Right cardiac atrium (tissue), 5 donors: Measurements from ENCODE around the gene HSD3B7. TPM values are rescaled to one million over a fixed set of nuclear protein-coding genes. Genes with fewer than 3 reads are reported as not detected.
"Not testable (repeated sequence)": the region's sequence is repeated elsewhere in the genome, so short reads cannot be mapped to it uniquely, and the experiment has no call there.

Experiments
- ATAC-seq, 2 donors: fragments of 200-7000 bp; cut with Tn5 transposase; one replicate each; pipeline versions ENCODE4 v1.8.0 to v1.9.1; 2020; ENCODE audit warnings: moderate library complexity in 2 of 2, mild to moderate bottlenecking in 1 of 2
- DNase-seq, 3 donors: peaks; one replicate each; pipeline ENCODE4 v3.0.0-alpha.2; 2020
- H3K27ac ChIP-seq: one replicate; pipeline ENCODE4 v1.5.1; 2013; ENCODE audit warnings: mild to moderate bottlenecking, low read length, control low read depth, moderate library complexity
- H3K27me3 ChIP-seq: one replicate; pipeline ENCODE4 v1.6.1; 2013; ENCODE audit not compliant: control insufficient read depth, insufficient read depth
- H3K4me1 ChIP-seq: one replicate; pipeline ENCODE4 v1.6.1; 2013; ENCODE audit warnings: low read length; ENCODE audit not compliant: control insufficient read depth, insufficient read depth
- H3K4me3 ChIP-seq: one replicate; pipeline ENCODE4 v1.5.1; 2013; ENCODE audit warnings: low read length, control low read depth
- H3K9me3 ChIP-seq: one replicate; pipeline ENCODE4 v1.6.1; 2013; ENCODE audit warnings: low read length; ENCODE audit not compliant: control insufficient read depth
- WGBS: extraction: QIAGEN DNeasy Blood & Tissue Kit; methylation state at CpG from one replicate; pipeline ENCODE4 v1.1.7; 2013; 5-methylcytosine and 5-hydroxymethylcytosine counted together
- intact Hi-C, 4 donors: fragments of 100-400 bp; cut with DNase I; formaldehyde crosslinking; loops; one replicate each; pipeline versions ENCODE4 v1.11.0 to v1.14.0; 2022 to 2023
- long read RNA-seq, 4 donors: library from polyadenylated mRNA; unstranded; transcript quantifications; one replicate each; pipeline ENCODE4 v2.0.0, GENCODE V29; 2020 to 2021
- polyA plus RNA-seq: library from polyadenylated mRNA; stranded (reverse); fragments of 200-250 nt; gene quantifications from one replicate; pipeline ENCODE4 v1.2.3, GENCODE V29; 2013
- total RNA-seq, 4 donors: library from RNA; stranded (reverse); fragmentation: NEBNext Ultra II Directional; extraction: Animal tissue kit (Norgen Biotek cat#: 25700); gene quantifications; one replicate each; pipeline ENCODE4 v1.2.1, GENCODE V29; 2021
- donor health status: healthy with polysubstance abuse.
- donor health status: DM: no; HTN: yes; CAD: no.
- donor health status: DM: no; HTN: no; CAD: no.
- donor health status: DM: no; HTN: yes; CAD: no; lungs with severe emphysema.
- donor health status: DM: yes; HTN: yes; CAD: no.

The HSD3B7 gene
- total RNA-seq = 1 to 10 TPM; 4.1 to 7.4 (median 5.6) TPM
- 6.8 TPM for polyA plus RNA-seq
- long read RNA-seq, donor 1, transcript HSD3B7-202 (7 exons, 2,172 nt) = major isoform, 6 of 11 reads
- long read RNA-seq, donor 1, partial matches to known transcripts = 3 of 11 reads
- long read RNA-seq, donor 1, other reads (novel, unspliced or antisense) = 2 of 11 reads
- long read RNA-seq, donor 2, transcript HSD3B7-202 (7 exons, 2,172 nt) = major isoform, 6 of 17 reads
- long read RNA-seq, donor 2, partial matches to known transcripts = 1 of 17 reads
- long read RNA-seq, donor 2, other reads (novel, unspliced or antisense) = 10 of 17 reads
- long read RNA-seq, donor 3, transcript HSD3B7-202 (7 exons, 2,172 nt) = major isoform, 26 of 53 reads
- long read RNA-seq, donor 3, partial matches to known transcripts = 3 of 53 reads
- long read RNA-seq, donor 3, other reads (novel, unspliced or antisense) = 24 of 53 reads
- long read RNA-seq, donor 4, partial matches to known transcripts = 0 of 4 reads
- long read RNA-seq, donor 4, other reads (novel, unspliced or antisense) = 1 of 4 reads

DNA sequence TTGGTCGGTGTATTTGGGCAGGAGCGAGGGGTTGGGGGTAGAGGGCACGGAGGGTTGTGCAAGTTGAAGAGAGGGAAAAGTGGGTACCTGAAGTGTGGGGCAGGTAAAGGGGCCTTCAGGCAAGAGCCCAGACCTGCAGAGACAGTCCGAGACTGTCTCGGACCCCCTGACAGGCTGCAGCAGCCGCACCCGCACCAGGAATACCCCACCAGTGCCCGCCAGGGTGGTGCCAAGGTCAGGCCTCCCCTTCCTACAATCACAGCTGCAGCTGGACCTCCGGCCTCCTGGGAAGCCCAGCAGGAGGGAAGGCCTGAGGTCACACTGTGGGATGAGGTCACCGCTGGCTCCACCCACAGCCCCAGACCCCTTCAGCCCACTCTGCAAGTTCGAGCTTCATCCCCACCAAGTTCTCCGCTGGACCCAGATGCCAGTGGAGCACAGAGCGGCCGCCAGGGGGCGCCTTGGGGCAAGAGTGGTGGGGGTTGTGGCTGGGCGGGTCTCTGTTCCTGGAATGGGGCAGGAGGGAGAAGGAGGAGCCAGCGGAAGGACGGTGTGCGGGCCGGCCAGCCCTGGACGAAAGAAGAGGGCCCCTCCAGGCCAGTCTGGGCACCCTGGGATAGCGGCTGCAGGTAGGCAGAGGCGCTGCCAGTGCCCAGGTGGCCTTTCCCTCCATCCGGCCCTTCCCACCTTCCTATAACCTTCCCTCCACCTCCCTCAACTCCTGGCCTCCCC, at the start of gene HSD3B7:
Gene HSD3B7 (plus strand): TSS at position 539 of the 732 bp plus-strand sequence. CDS start 452 bp downstream, outside the sequence.
- DNase-seq (peak; percentile 92 to 97 (median 96)), ATAC-seq (peak; percentile 87 to 88)
- peaks cover 2% of the 10 kb centered on the region for H3K4me1 ChIP-seq
- intact Hi-C loops = loop anchor here in 3 of 4 donors (5.0 to 10.0 kb wide), 7 partner anchors 90 to 882 kb away; partner anchors contain the start of genes ZNF843 (in 2 of the 3), ARMC5 (in 1 of the 3), ZNF646 (in 1 of the 3) and ZNF668 (in 1 of the 3)
- peak within 1 kb of the TSS; percentile 26 for H3K4me3 ChIP-seq
- no peaks in the 10 kb centered on the region for H3K27me3 ChIP-seq
- H3K27ac ChIP-seq = no peak within 1 kb of the TSS
- 29% methylated on average over 24 of the region's 24 CpGs for WGBS
- no peaks in the 10 kb centered on the region for H3K9me3 ChIP-seq

DNA sequence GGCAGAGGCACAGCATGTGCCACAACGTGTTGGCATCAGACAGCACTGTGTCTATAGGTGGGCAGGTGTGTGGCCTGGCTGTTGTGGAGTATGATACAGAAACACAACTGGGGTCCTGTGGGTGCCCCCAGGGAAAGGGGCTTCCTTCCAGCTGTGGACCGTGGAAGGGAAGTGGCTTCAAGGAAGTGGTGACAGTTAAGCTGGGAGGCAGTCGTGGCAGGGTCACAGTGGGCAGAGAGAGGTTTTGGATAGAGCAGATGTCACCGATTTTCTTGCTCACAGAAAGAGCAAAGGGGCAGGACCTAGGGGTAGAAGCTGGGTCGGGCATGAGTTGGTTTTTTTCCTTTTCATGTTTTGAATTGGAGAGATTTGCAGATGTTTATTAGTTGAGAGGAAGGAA, 47.3 kb upstream of the HSD3B7 start:
- 49% methylated on average over 5 of the region's 5 CpGs for WGBS
- no peaks in the 10 kb centered on the region for H3K4me1 ChIP-seq
- ATAC-seq (no peak), DNase-seq (peak in 1 of 3 donors; percentile 43)
- no peaks in the 10 kb centered on the region for H3K9me3 ChIP-seq
- intact Hi-C loops = no loop called here
- H3K4me3 ChIP-seq = no peak overlapping the region
- H3K27me3 ChIP-seq = no peaks in the 10 kb centered on the region
- H3K27ac ChIP-seq = peak overlapping the region; percentile 10

DNA sequence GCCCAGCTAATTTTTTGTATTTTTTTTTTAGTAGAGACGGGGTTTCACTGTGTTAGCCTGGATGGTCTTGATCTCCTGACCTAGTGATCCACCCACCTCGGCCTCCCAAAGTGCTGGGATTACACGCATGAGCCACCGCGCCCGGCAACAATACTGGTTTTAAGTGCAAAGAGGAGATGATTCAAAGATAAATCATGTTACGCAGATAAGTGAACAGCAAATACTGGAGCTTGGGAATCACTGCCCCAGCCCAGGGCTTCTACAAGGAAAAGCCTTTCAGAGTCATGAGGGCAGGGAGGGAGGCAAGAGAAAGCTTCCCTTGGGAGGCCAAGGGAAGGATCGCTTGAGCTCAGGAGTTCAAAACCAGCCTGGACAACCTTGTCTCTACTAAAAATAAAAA, 45.4 kb upstream of the HSD3B7 start:
- intact Hi-C loops, H3K9me3 ChIP-seq, ATAC-seq, H3K4me1 ChIP-seq, H3K27me3 ChIP-seq, H3K27ac ChIP-seq, H3K4me3 ChIP-seq: not testable (repeated sequence)
- WGBS = 93% methylated on average over 8 of the region's 8 CpGs
- DNase-seq = peak in 1 of 3 donors; percentile 16

DNA sequence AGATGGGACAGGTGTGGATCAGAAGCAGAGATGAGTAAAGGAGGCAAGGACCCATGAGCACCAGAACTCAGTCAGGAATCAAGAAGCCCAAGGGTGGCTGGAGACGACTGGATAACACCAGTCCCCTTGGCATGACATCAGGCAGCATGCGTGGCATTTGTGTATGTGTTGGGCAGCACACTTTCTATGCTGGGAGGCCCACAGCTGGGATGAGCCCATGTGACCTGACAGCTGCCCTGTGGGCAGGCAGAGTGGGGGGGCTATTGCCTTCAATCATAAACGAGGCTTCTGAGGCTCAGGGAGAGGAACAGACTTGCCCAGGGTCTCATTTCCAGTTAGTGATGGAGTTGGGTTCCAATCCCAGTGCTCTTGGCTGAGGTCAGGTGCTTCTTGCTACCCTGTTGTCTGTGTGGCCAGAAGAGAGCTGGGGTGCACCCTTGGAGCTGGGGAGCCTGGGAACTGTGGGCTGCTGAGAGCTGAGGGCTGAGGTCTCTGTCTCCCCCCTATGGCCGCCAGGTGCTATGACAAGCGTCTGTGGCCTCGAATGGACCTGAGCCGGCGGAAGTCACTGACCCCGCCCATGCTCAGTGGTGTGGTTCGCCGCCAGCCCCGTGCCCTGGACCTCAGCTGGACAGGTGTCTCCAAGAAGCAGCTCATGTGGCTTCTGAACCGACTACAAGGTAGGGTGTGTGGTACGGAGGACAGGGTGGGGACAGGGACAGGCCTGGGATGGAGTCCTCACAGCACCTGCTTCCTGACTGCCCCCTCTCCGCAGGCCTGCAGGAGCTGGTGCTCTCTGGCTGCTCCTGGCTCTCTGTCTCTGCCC, 43.2 kb upstream of the HSD3B7 start:
- ATAC-seq = peak; percentile 84 to 86
- no peak overlapping the region for H3K4me3 ChIP-seq
- intact Hi-C loops = no loop called here
- WGBS = 25% methylated on average over 15 of the region's 15 CpGs
- no peaks in the 10 kb centered on the region for H3K27me3 ChIP-seq
- DNase-seq = peak; percentile 74 to 90 (median 90)
- H3K9me3 ChIP-seq = no peaks in the 10 kb centered on the region
- peak overlapping the region; percentile 13 for H3K27ac ChIP-seq
- no peaks in the 10 kb centered on the region for H3K4me1 ChIP-seq

DNA sequence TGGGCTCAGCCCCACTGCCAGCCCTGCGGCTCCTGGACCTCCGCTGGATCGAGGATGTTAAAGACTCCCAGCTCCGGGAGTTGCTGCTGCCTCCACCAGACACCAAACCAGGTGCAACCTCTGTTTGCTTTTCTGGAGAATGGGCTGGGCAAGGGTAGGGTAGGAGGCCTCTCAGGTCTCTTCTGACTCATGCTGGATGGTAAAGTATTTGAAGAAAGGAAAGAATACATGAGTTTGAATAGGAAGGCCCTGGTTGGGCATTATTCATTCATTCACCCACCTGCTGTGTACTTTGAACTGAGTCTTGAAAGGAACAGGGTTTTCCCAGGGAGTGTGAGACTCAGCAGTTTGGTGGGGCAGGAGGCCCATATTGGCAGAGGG, 42.6 kb upstream of the HSD3B7 start:
- no peak for DNase-seq
- Histone ChIP-seq H3K27me3 (no peaks in the 10 kb centered on the region), H3K4me1 (no peaks in the 10 kb centered on the region), H3K27ac (no peak overlapping the region), H3K9me3 (no peaks in the 10 kb centered on the region), H3K4me3 (no peak overlapping the region)
- no peak for ATAC-seq
- WGBS = 92% methylated on average over 4 of the region's 4 CpGs
- intact Hi-C loops = no loop called here

DNA sequence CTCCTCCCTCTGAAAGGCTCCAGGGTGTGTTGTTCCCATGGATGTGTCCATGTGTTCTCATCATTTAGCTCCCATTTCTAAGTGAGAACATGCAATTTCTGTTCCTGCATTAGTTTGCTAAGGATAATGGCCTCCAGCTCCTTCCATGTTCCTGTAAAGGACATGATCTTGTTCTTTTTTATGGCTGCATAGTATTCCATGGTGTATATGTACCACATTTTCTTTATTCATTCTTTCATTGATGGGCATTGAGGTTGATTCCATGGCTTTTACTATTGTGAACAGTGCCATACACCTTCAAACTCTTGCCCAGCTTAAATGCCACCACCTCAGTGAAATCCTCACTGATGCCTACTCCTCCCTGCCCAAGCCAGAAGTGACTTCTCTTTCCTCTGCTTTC, 40.7 kb upstream of the HSD3B7 start:
- DNase-seq = no peak
- ATAC-seq = no peak
- Histone ChIP-seq H3K4me3 (no peak overlapping the region), H3K27ac (no peak overlapping the region), H3K9me3 (no peaks in the 10 kb centered on the region), H3K4me1 (no peaks in the 10 kb centered on the region), H3K27me3 (no peaks in the 10 kb centered on the region)
- intact Hi-C loops = no loop called here

DNA sequence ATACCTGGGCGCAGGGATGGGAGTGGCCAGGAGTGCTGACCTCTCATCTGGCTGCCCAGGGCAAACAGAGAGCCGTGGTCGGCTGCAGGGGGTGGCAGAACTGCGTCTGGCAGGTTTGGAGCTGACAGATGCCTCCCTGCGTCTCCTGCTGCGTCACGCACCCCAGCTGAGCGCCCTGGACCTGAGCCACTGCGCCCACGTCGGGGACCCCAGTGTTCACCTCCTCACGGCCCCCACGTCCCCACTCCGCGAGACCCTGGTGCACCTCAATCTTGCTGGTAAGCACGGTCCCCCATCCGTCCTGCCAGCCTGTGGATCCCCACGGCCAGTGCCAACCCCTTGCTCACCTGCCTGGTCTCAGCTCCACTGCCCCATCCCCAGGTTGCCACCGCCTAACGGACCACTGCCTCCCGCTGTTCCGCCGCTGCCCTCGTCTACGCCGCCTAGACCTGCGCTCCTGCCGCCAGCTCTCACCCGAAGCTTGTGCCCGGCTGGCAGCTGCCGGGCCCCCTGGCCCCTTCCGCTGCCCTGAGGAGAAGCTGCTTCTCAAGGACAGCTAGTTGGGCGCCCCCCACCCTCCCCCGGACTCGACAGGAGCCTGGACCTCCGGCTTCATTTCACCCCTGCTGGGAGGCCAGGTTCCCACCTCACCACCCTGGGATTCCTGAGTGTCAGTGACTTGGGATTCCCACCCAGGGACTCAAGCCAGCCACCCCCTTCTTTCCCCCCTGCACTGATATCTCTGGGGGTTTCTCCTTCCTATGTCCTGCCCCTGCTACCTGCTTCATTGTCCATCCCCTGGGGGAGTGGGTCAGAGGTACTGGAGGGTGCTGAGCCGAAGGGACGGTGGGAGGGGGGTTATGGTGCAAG, 38.1 kb upstream of the HSD3B7 start:
- Histone ChIP-seq H3K27me3 (no peaks in the 10 kb centered on the region), H3K27ac (no peak overlapping the region), H3K4me1 (peaks cover 5% of the 10 kb centered on the region), H3K9me3 (no peaks in the 10 kb centered on the region), H3K4me3 (no peak overlapping the region)
- 89% methylated on average over 38 of the region's 38 CpGs for WGBS
- intact Hi-C loops = no loop called here
- DNase-seq (peak; percentile 44 to 75 (median 63)), ATAC-seq (no peak)

DNA sequence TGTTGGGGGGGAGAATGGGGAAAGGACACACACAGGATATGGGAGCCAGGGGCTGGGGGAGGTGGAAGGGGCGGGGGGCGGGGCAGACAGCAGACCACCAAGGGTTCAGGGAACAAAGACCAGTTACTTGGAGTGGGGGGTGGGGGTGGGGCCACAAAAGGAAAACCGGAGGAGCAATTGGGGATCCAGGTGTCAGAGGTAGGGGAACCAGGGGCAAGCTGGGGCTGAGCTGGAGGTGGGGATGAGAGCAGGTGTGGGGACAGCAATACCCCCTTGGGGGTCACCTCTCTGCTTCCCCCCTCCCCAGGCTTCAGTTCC, 37.5 kb upstream of the HSD3B7 start:
- H3K4me3 ChIP-seq = no peak overlapping the region
- no peaks in the 10 kb centered on the region for H3K27me3 ChIP-seq
- peaks cover 5% of the 10 kb centered on the region for H3K4me1 ChIP-seq
- DNase-seq (no peak), ATAC-seq (no peak)
- no peak overlapping the region for H3K27ac ChIP-seq
- 70% methylated on average over 3 of the region's 3 CpGs for WGBS
- no peaks in the 10 kb centered on the region for H3K9me3 ChIP-seq
- intact Hi-C loops = no loop called here

DNA sequence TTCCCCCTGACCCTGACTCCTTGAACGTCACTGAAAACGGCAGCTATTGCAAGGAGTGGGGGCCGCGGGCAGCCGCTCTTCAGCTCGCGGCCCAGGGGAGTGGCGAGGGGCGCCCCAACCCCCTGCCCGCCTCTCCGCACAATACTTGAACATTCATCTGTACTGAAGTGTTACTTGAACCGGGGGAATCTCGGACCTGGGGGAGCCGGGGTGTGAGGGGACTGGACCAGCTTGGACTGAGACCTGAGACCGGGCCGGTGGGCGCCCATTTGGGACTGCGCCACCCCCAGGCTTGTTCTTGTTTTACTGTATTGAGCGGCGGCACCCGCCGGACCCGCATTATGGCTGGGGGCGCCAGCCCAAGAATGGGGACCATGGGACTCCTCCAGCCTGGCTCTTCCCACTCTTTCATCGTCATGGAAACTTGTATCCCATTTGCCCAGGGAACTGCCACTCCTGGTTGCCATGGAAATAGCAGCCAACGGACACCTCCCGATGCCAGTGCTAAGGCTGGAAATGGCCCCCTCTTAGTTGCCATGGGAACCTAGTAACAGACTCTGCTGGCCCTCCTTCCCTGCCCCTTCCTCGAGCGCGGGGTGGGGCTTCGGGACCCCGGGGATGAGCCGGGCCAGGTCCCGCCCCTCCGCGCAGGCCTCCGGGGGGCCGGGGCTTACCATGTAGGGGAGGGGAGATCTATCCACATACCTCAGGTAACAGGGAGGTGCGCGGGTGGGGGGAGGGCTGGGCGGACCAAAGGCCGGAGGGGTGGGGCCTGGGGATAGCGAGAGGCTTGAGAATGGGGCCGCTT, 36.9 kb upstream of the HSD3B7 start:
- Histone ChIP-seq H3K27me3 (no peaks in the 10 kb centered on the region), H3K4me3 (peak overlapping the region; percentile 93), H3K4me1 (peaks cover 5% of the 10 kb centered on the region), H3K9me3 (no peaks in the 10 kb centered on the region), H3K27ac (peak overlapping the region; percentile 54)
- WGBS = 21% methylated on average over 44 of the region's 44 CpGs
- ATAC-seq (peak; percentile 71 to 76), DNase-seq (peak; percentile 90 to 94 (median 94))
- intact Hi-C loops = no loop called here
